HG03521 (cell line): ENCODE measurements around the gene DOC2A.
"Not testable (repeated sequence)": the region's sequence is repeated elsewhere in the genome, so short reads cannot be mapped to it uniquely, and the experiment has no call there.

ENCODE experiments used
- ATAC-seq: cut with Tn5 transposase; IDR thresholded peaks from one replicate; pipeline ENCODE4 v1.9.1; 2021; ENCODE audit warnings: mild to moderate bottlenecking, moderate library complexity; ENCODE audit not compliant: unreplicated experiment

DOC2A gene

GRCh38 chr16:29974291-29975133 is 36.3 kb downstream of the DOC2A start:
- ATAC-seq: no peak

DNA sequence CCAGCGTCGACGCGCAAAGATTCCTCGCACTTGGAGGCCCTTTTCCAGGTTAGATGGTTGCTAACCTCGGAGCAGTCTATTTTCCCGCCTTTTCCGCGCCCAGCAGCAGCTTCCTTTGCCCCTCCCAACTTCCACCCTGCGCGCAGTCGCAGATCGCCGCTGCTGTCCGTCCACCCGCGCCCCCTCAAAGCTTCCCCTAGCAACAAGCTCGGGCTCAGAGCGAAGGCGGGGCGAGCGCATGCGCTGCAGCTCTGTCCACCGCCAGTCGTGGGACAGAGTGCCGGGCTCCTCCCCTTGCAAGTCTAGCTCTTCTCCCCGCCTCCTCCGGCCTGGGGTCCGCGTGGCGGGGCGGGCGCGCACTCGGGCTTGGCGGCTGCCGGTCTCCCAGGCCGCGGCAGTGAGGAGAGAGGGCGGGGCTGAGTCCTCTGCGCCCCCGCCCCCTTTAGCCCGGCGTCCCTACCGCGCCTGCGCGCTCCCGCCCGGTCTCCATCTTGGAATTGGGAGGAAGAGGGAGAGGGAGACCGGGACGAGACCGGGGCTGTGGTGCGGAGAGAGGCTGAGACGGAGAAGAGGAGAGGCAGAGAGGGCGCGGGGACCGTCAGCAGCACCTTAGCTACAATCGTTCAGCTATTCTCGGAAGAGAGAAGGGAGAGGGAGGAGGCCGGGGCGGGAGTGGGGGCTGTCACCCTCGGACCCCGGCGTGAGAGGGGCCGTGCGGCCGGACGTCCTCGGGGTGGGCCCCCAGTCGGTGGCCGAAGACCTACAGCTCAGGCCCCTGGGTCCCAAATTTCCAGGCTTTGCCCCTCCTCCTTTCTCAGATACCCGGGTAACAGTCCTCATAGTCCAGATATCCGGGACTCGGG is 37.2 kb downstream of the DOC2A start, which contains the start of gene TAOK2:
TSS of gene TAOK2 (plus strand) at position 485 of the 863 bp plus-strand sequence. CDS start 3,905 bp downstream, outside the sequence.
- ATAC-seq: peak; percentile 95

DNA sequence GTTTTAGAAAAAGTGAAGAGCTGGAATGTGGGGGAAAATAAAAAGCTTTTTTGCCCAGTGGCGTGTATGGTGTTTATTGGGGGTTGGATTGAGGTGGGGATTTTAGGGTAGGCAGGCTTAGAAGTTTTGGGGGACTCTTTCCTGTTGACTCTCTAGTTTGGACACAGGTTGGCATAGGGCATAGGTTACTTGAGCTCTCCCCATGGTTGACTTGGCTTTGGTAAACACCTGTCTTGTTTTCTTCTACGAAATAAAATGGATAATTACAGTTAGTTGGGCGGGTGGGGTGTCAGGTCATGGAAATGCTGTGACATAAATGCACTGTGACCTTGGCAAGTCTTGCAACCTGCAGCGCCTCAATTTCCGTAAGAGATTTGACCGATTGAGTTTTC is 37.8 kb downstream of the DOC2A start:
- ATAC-seq: no peak

DNA sequence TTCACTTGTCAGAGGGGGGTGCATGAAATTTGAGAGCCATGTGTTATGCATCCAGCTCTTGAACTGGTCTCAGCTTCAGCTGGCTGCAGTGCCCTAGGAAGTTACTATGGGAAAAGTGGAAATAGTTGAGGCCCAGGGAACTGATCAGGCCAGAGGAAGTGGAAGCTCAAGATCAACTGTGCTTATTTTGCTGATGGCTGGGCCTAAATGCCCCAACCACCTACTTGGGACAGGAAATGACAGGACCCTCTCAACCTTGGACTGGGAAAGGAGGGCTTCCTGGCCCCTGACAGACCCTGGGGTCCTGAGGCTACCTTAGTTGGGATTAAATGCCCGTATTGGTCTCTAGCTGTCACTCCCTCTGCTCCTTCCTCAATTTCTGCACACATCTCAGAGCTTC is 38.3 kb downstream of the DOC2A start:
- ATAC-seq: no peak

GRCh38 chr16:29971304-29971703 is 39.5 kb downstream of the DOC2A start:
- no peak for ATAC-seq

- ATAC-seq: no peak
Observed at GRCh38 chr16:29968205-29968604, 42.6 kb downstream of the DOC2A start.

DNA sequence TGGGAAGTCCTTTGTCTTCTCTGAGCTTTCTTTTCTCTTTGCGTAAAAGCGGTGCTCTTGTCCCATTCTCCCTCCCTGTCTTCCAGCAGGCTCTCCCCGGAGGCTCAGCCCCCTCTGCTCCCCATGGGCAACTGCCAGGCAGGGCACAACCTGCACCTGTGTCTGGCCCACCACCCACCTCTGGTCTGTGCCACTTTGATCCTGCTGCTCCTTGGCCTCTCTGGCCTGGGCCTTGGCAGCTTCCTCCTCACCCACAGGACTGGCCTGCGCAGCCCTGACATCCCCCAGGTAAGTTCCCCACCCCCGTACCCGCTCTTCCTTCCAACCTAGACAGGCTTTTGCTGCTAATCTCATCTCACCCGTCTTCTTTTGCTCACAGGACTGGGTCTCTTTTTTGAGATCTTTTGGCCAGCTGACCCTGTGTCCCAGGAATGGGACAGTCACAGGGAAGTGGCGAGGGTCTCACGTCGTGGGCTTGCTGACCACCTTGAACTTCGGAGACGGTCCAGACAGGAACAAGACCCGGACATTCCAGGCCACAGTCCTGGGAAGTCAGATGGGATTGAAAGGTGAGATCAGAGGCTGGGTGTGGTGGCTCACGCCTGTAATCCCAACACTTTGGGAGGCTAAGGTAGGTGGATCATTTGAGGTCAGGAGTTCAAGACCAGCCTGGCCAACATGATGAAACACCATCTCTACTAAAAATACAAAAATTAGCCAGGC is 47.6 kb downstream of the DOC2A start:
- no peak for ATAC-seq

- ATAC-seq: no peak
Observed at GRCh38 chr16:29962344-29962994, 48.4 kb downstream of the DOC2A start.

DNA sequence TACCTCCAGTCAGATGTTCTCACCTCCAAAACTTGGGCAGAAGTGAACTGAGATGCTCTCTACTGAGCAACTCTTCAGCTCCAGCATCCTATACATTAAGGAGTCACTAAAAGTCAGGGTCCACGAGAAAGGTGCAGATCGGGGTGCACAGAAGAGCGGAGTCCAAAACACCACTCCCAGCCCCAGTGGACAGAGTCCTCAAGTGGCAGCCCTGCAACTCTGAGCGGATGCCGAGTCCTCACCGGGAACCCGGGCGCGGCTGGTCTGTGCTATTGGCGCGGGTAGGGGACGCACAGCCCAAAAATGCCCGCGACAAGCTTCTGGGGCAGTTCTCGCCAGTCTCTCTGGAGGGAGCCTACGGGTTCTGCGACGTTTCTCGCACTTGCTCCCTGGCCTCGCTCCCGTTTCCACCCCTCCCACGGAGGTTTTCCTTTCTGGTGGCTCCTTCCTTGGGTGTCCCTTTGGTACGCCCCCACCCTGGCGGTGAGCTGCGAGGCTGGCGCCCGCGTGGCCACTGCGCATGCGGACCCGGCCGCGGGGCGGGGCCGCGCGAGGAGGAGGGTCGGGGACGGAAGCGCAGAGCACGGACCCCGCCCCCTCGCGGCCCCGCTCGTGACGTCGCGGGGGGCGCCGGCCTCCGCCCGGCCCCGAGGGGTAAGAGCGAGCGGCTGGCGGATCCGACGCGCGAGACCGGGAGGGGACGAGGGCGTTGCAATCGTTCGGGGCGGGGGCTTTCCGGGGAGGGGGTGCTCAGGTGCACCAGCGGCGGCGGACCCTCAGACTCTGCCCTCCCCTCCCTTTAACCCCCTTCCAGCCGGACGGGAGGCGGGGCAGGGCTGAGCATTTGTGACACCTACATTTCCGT is 49.1 kb downstream of the DOC2A start, which contains the start of gene TMEM219:
TSS of gene TMEM219 (plus strand) at position 601 of the 865 bp plus-strand sequence. CDS start 1,065 bp downstream, outside the sequence.
- ATAC-seq: peak; percentile 90

DNA sequence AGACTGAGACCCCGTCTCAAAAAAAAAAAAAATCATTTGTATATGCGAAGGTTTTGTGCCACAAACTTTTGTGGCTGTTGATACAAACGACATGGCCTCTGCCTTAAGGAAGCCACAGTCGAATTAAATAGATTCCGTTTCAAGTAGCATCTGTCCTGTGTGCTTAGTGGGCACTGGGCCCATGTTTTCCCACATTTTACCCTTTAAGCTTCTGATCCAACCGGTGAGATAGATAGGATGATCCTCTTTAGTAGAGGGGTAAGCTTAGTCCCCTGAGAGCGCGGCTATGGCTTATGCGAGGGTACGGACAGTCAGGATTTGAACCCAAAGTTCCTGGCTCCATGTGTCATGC is 49.7 kb downstream of the DOC2A start:
- ATAC-seq: no peak

- ATAC-seq: not testable (repeated sequence)
Observed at GRCh38 chr16:29959821-29960220, 51.0 kb downstream of the DOC2A start.

GRCh38 chr16:29959293-29959692 is 51.5 kb downstream of the DOC2A start:
- ATAC-seq: no peak

DNA sequence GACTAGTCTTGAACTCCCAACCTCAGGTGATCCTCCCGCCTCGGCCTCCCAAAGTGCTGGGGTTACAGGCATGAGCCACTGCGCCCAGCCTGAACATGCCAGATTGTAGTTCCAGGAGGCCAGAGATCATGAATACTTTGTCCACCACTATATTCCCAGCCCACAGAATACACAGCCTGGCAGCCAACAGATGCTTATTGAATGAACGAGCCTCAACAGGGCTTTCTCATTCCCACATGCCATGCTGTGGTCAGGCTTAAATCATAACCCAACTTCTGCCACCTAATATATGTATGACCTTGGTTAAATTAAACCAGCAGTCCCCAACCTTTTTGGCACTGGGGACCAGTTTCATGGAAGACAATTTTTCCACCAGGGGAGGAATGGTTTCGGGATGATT is 52.1 kb downstream of the DOC2A start:
- no peak for ATAC-seq
